Measurements from ENCODE around the gene ATG7.

- TF ChIP-seq CTCF (IDR thresholded peaks at IDR 0.05) (no peak), POLR2A (IDR thresholded peaks at IDR 0.05) (no peak)
Measured at GRCh38 chr3:11575677-11576076, 303.5 kb downstream of the ATG7 start.
